BJ (cell line): Measurements from ENCODE around the gene CEP41. TPM values are rescaled to one million over a fixed set of nuclear protein-coding genes. Genes with fewer than 3 reads are reported as not detected.

Experiments
- CTCF ChIA-PET: fragments of 350-600 bp; formaldehyde crosslinking; extraction: SDS; loops from one replicate; lab custom pipeline; 2021; ENCODE audit warnings: antibody characterized with exemption, inconsistent platforms; lab: Yijun Ruan, JAX
- POLR2A ChIA-PET: fragments of 300-600 bp; sonication (Branson Sonifier 250); formaldehyde crosslinking; extraction: SDS; loops from one replicate; lab custom pipeline; 2021; ENCODE audit warnings: antibody characterized with exemption; lab: Charles Lee
- DNase-seq: peaks from one replicate; pipeline ENCODE4 v3.0.0-alpha.2; 2011; ENCODE audit warnings: low read depth
- H3K27me3 ChIP-seq: 2 replicates; pipeline ENCODE4 v1.6.0; 2011; ENCODE audit warnings: low read length; ENCODE audit not compliant: control insufficient read depth, insufficient read depth
- H3K36me3 ChIP-seq: 2 replicates; pipeline ENCODE4 v1.5.1; 2011; ENCODE audit warnings: low read length; ENCODE audit not compliant: control insufficient read depth, insufficient read depth
- H3K4me3 ChIP-seq: 2 replicates; pipeline ENCODE4 v1.5.1; 2011; ENCODE audit warnings: low read depth, mild to moderate bottlenecking, control low read depth, low read length
- CTCF ChIP-seq: IDR thresholded peaks from 2 replicates; pipeline ENCODE4 v1.5.1; 2011; ENCODE audit warnings: low read depth, mild to moderate bottlenecking, control low read depth, inconsistent platforms, low read length, moderate library complexity; ENCODE audit not compliant: insufficient read depth
- polyA plus RNA-seq: library from polyadenylated mRNA; depleted of rRNA; stranded (reverse); fragments of >200 nt; gene quantifications from 2 replicates; pipeline ENCODE4 v1.2.3, GENCODE V29; 2011

The CEP41 gene
- polyA plus RNA-seq, 1 experiment, result 24.5 TPM

GRCh38 chr7:130358471-130358870 lies 82.3 kb downstream of the CEP41 start:
- ChIA-PET POLR2A (no interaction called here), CTCF (no interaction called here)
- no peak for DNase-seq
- no peak for TF ChIP-seq CTCF
- Histone ChIP-seq H3K36me3 (no peaks in the 10 kb centered on the region), H3K4me3 (no peak overlapping the region), H3K27me3 (no peaks in the 10 kb centered on the region)

DNA sequence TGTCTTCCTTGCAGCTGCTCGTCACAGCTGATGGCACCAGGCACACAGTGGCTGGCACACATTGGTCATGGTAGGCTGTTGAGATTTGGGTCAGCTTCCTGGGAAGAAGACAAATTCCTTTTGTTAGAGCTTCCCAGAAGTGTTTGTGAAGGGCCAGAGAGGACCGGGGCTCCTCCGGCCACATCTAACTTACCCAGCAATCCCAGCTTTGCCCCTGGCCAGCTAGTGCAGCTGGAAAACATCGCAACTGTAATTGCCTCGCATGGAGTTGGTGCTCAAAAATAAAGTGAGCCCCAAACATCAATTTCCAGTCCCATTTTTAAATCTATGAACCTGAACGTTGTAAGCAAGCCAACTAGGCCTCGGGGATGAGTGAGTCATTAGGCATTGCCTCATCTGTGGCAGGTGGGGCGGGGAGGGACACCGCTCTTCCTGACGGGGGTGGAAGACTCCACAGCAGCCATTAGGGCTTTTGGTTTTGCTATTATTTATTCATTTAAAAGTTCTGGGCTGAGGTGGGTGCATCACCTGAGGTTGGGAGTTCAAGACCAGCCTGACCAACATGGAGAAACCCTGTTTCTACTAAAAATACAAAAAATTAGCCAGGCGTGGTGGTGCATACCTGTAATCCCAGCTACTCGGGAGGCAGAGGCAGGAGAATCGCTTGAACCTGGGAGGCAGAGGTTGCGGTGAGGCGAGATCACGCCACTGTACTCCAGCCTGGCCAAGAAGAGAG lies 83.8 kb downstream of the CEP41 start:
- no peak for DNase-seq
- POLR2A ChIA-PET, result interaction anchor here (1.5 kb wide), 1 partner anchor 43 kb away, joined by 3 read pairs; no protein-coding TSS in a partner anchor
- CTCF ChIA-PET, result interaction anchor here (0.6 to 1.9 kb wide), 5 partner anchors 11 to 135 kb away, joined by 3 to 10 read pairs (median 4); partner anchors contain the start of gene MEST
- no peaks in the 10 kb centered on the region for H3K36me3 ChIP-seq
- no peaks in the 10 kb centered on the region for H3K27me3 ChIP-seq
- TF ChIP-seq CTCF, result no peak
- H3K4me3 ChIP-seq, result no peak overlapping the region

DNA sequence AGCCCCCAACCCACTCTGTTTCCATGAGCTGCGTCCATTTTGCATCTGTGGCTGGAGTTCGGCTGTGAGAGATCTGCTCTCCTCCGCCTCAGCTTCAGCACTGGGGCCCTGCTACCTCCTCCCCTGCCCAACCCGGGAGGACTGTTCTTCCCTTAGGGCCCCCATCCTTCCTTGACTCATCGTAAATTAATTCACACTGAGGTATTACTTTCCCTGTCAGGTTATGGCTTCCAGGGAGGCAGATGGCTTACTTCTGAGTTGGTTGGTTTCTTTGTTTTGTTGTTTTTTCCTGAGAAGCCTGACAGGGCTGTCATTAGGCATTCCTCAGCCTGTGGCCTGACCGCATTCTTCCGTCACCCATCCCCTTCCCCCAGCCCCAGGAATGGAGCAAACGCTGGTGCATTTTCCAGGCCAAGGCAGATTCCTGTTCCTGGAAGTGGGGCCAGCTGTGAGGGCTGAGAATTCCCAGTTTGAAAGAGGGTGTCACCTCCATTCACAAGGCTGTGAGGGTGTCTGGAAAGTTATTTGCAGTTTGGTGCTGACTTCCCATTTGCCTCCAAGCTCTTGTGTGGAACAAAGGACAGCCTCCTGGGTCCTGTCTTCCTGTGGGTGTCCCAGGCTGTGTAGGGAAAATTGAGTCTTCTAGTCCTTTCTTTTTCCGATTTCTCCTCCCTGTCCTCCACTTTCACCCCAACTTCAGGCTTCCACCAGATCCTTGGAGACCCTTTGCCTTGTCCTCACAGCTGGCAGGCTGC lies 84.5 kb downstream of the CEP41 start:
- CTCF ChIA-PET, result interaction anchor here (0.9 to 1.9 kb wide), 3 partner anchors 46 to 135 kb away, joined by 3 to 10 read pairs (median 3); partner anchors contain the start of gene MEST
- POLR2A ChIA-PET, result interaction anchor here (1.5 kb wide), 1 partner anchor 44 kb away, joined by 3 read pairs; no protein-coding TSS in a partner anchor
- no peak overlapping the region for H3K4me3 ChIP-seq

GRCh38 chr7:130353196-130353595 lies 87.6 kb downstream of the CEP41 start:
- no peak for TF ChIP-seq CTCF
- DNase-seq, result no peak
- H3K27me3 ChIP-seq, result no peaks in the 10 kb centered on the region
- H3K4me3 ChIP-seq, result no peak overlapping the region
- POLR2A ChIA-PET, result interaction anchor here (0.6 kb wide), 1 partner anchor 10 kb away, joined by 3 read pairs; no protein-coding TSS in a partner anchor
- CTCF ChIA-PET, result interaction anchor here (1.3 kb wide), 1 partner anchor 14 kb away, joined by 3 read pairs; no protein-coding TSS in a partner anchor
- H3K36me3 ChIP-seq, result no peaks in the 10 kb centered on the region

More for the DNA sequence above, 84.5 kb downstream of the CEP41 start:
- Histone ChIP-seq H3K36me3 (no peaks in the 10 kb centered on the region), H3K27me3 (no peaks in the 10 kb centered on the region)
- TF ChIP-seq CTCF, result no peak
- DNase-seq, result peak; percentile 96
